Measurements from ENCODE around the gene FGF14.

GRCh38 chr13:101967781-101968180 is 434.1 kb downstream of the FGF14 start:
- TF ChIP-seq CTCF (conservative IDR thresholded peaks at IDR 0.05; ENCODE audit: low read depth, low read length) (no peak), FOS (IDR thresholded peaks at IDR 0.05; ENCODE audit: low read depth, low read length) (no peak), POLR2A (IDR thresholded peaks at IDR 0.05; ENCODE audit: low read depth, low read length) (no peak), CEBPB (IDR thresholded peaks at IDR 0.05; ENCODE audit: low read depth, low read length) (no peak), SMC3 (IDR thresholded peaks at IDR 0.05; ENCODE audit: low read depth, low read length) (no peak), RAD21 (IDR thresholded peaks at IDR 0.05; ENCODE audit: low read length) (no peak), MXI1 (IDR thresholded peaks at IDR 0.05; ENCODE audit: borderline replicate concordance, low read depth, low read length) (no peak), RFX5 (IDR thresholded peaks at IDR 0.05; ENCODE audit: low read depth, low read length) (no peak), NFE2L2 (IDR thresholded peaks at IDR 0.05; ENCODE audit: low read depth, low read length) (no peak), CHD1 (IDR thresholded peaks at IDR 0.05; ENCODE audit: low read depth, low read length) (no peak), RCOR1 (IDR thresholded peaks at IDR 0.05; ENCODE audit: insufficient replicate concordance, low read length) (no peak), MAZ (IDR thresholded peaks at IDR 0.05; ENCODE audit: borderline replicate concordance, low read depth, low read length) (no peak)
- TF ChIP-seq, protein P1, sequence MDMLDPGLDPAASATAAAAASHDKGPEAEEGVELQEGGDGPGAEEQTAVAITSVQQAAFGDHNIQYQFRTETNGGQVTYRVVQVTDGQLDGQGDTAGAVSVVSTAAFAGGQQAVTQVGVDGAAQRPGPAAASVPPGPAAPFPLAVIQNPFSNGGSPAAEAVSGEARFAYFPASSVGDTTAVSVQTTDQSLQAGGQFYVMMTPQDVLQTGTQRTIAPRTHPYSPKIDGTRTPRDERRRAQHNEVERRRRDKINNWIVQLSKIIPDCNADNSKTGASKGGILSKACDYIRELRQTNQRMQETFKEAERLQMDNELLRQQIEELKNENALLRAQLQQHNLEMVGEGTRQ (IDR thresholded peaks at IDR 0.05; ENCODE audit: low read depth, low read length), result no peak
- TF ChIP-seq, protein P2, sequence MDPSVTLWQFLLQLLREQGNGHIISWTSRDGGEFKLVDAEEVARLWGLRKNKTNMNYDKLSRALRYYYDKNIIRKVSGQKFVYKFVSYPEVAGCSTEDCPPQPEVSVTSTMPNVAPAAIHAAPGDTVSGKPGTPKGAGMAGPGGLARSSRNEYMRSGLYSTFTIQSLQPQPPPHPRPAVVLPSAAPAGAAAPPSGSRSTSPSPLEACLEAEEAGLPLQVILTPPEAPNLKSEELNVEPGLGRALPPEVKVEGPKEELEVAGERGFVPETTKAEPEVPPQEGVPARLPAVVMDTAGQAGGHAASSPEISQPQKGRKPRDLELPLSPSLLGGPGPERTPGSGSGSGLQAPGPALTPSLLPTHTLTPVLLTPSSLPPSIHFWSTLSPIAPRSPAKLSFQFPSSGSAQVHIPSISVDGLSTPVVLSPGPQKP (IDR thresholded peaks at IDR 0.05; ENCODE audit: borderline replicate concordance, low read depth, low read length), result no peak

Measured in IMR-90 (cell line).